Keratinocyte (primary cell): ENCODE data around the gene TARS1. TPM values are rescaled to one million over a fixed set of nuclear protein-coding genes. Genes with fewer than 3 reads are reported as not detected.
A peak's percentile ranks its signal among the peaks of the same experiment; 100 is the strongest.

Experiments used
- DNase-seq: peaks from one replicate; pipeline ENCODE4 v3.0.0-alpha.2; 2011; ENCODE audit warnings: low read depth, missing footprints, low spot score
- FAIRE-seq: peaks from 2 replicates; lab custom pipeline; 2011; peaks lifted over from hg19 to GRCh38; lab: Jason Lieb, UNC
- H2AFZ ChIP-seq: 2 replicates; pipeline ENCODE4 v1.6.0; 2012; ENCODE audit warnings: low read length, control low read depth, inconsistent platforms; ENCODE audit not compliant: control insufficient read depth
- H3K27ac ChIP-seq: 2 replicates; pipeline ENCODE4 v1.5.1; 2011; ENCODE audit warnings: low read length; ENCODE audit not compliant: control insufficient read depth, insufficient read depth
- H3K27me3 ChIP-seq: 3 replicates; pipeline ENCODE4 v1.6.0; 2011; ENCODE audit warnings: low read length; ENCODE audit not compliant: control insufficient read depth, insufficient read depth; ENCODE audit errors: extremely low read depth
- H3K36me3 ChIP-seq, 2 experiments: 2 replicates in 1 of 2; 3 replicates in 1 of 2; pipeline ENCODE4 v1.5.1; 2011; ENCODE audit warnings: low read length in 2 of 2, mild to moderate bottlenecking in 1 of 2; ENCODE audit not compliant: control insufficient read depth in 2 of 2, insufficient read depth in 2 of 2; ENCODE audit errors: extremely low read depth in 1 of 2
- H3K4me1 ChIP-seq: 3 replicates; pipeline ENCODE4 v1.5.1; 2011; ENCODE audit warnings: low read length; ENCODE audit not compliant: control insufficient read depth, insufficient read depth; ENCODE audit errors: extremely low read depth
- H3K4me2 ChIP-seq: 3 replicates; pipeline ENCODE4 v1.6.0; 2011; ENCODE audit warnings: low read depth, low read length; ENCODE audit not compliant: control insufficient read depth, insufficient read depth; ENCODE audit errors: extremely low read depth
- H3K4me3 ChIP-seq, 3 experiments: fragments of 200-600 bp in 1 of 3; sonication (generic) in 1 of 3; 2 replicates in 2 of 3; 3 replicates in 1 of 3; pipeline ENCODE4 v1.5.1; 2011 to 2016; ENCODE audit warnings: low read length in 3 of 3, mild to moderate bottlenecking in 3 of 3, control low read depth in 2 of 3, inconsistent platforms in 1 of 3, low read depth in 1 of 3, mixed read lengths in 1 of 3, mixed run types in 1 of 3, moderate library complexity in 1 of 3; ENCODE audit not compliant: control insufficient read depth in 2 of 3, insufficient read depth in 2 of 3; ENCODE audit errors: extremely low read depth in 1 of 3
- H3K79me2 ChIP-seq: 2 replicates; pipeline ENCODE4 v1.6.0; 2012; ENCODE audit warnings: low read length; ENCODE audit not compliant: control insufficient read depth, insufficient read depth
- H3K9ac ChIP-seq: 3 replicates; pipeline ENCODE4 v1.6.0; 2011; ENCODE audit warnings: low read length; ENCODE audit not compliant: control insufficient read depth, insufficient read depth; ENCODE audit errors: extremely low read depth
- H3K9me1 ChIP-seq: 3 replicates; pipeline ENCODE4 v1.6.0; 2011; ENCODE audit warnings: low read length; ENCODE audit not compliant: control insufficient read depth, insufficient read depth; ENCODE audit errors: extremely low read depth
- H3K9me3 ChIP-seq: 2 replicates; pipeline ENCODE4 v1.5.1; 2012; ENCODE audit warnings: low read depth, low read length; ENCODE audit not compliant: control insufficient read depth
- H4K20me1 ChIP-seq: 3 replicates; pipeline ENCODE4 v1.6.0; 2011; ENCODE audit warnings: low read length; ENCODE audit not compliant: control insufficient read depth, insufficient read depth; ENCODE audit errors: extremely low read depth
- EZH2 ChIP-seq: IDR thresholded peaks from one replicate; pipeline ENCODE4 v1.6.1; 2012; ENCODE audit warnings: inconsistent platforms, mild to moderate bottlenecking, low read length, moderate library complexity
- dilution Hi-C: fragments of 300-500 bp; cut with MboI; formaldehyde crosslinking; loops from one replicate; pipeline ENCODE4 v1.7.0; 2020; ENCODE audit warnings: low sequenced_read_pairs; ENCODE audit not compliant: extremely low pct_ligation_motif_present
- polyA plus RNA-seq, 5 experiments: library from polyadenylated mRNA; depleted of rRNA in 3 of 5; stranded (reverse) in 3 of 5; stranded (forward) in 1 of 5; unstranded in 1 of 5; fragments of >200 nt; gene quantifications; 1 replicate in 1 of 5; 2 replicates in 3 of 5; 3 replicates in 1 of 5; pipeline versions ENCODE4 v1.2.1 to v1.2.3, GENCODE V29; 2011 to 2012; ENCODE audit warnings: missing spikeins in 2 of 5, low read depth in 1 of 5, low replicate concordance in 1 of 5
- TF ChIP-seq, protein P1 (sequence below), 3 experiments: IDR thresholded peaks in 1 of 3; conservative IDR thresholded peaks in 1 of 3; optimal IDR thresholded peaks in 1 of 3; 2 replicates in 2 of 3; 3 replicates in 1 of 3; pipeline versions ENCODE3 to v1.5.1; 2011; ENCODE audit warnings: low read length in 3 of 3, mild to moderate bottlenecking in 3 of 3, moderate library complexity in 2 of 3, control low read depth in 1 of 3, inconsistent platforms in 1 of 3; ENCODE audit not compliant: insufficient read depth in 2 of 3; ENCODE audit errors: extremely low read depth in 1 of 3

TARS1 gene
- polyA plus RNA-seq, 1 donor (not counting 4 experiments of a cell fraction or from before 2014, with no cell fraction given), result 213 TPM

DNA sequence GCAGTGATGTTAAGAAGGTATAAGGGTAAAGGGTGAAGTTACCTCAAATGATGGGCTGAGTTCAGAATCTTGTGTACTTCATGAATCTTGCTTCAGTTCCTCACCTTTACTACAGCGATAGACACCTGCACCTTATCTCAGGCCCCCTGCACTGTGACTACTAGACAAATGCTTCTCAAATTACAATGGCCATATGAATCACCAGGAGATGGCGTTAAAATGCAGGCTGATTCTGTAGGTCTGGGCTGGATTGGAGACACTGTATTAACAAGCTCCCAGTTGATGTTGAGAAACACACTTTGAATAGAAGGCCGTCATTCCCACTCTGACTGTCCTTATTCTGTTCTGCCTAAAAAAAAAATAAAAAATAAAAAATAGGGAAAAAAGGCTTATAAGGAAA lies 29.8 kb downstream of the TARS1 start:
- Histone ChIP-seq H3K4me2 (no peak overlapping the region), H3K27me3 (no peaks in the 10 kb centered on the region), H3K4me3 (no peak overlapping the region), H3K9ac (no peak overlapping the region), H4K20me1 (no peaks in the 10 kb centered on the region), H3K9me1 (no peaks in the 10 kb centered on the region), H3K36me3 (peaks cover 23 to 25% of the 10 kb centered on the region in 2 experiments), H3K9me3 (no peaks in the 10 kb centered on the region), H3K27ac (no peak overlapping the region), H3K4me1 (no peaks in the 10 kb centered on the region), H3K79me2 (no peaks in the 10 kb centered on the region), H2AFZ (no peak overlapping the region)
- FAIRE-seq (no peak), DNase-seq (no peak)
- dilution Hi-C loops, result no loop called here
- no peak for TF ChIP-seq EZH2
- TF ChIP-seq, protein P1, sequence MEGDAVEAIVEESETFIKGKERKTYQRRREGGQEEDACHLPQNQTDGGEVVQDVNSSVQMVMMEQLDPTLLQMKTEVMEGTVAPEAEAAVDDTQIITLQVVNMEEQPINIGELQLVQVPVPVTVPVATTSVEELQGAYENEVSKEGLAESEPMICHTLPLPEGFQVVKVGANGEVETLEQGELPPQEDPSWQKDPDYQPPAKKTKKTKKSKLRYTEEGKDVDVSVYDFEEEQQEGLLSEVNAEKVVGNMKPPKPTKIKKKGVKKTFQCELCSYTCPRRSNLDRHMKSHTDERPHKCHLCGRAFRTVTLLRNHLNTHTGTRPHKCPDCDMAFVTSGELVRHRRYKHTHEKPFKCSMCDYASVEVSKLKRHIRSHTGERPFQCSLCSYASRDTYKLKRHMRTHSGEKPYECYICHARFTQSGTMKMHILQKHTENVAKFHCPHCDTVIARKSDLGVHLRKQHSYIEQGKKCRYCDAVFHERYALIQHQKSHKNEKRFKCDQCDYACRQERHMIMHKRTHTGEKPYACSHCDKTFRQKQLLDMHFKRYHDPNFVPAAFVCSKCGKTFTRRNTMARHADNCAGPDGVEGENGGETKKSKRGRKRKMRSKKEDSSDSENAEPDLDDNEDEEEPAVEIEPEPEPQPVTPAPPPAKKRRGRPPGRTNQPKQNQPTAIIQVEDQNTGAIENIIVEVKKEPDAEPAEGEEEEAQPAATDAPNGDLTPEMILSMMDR (optimal IDR thresholded peaks at IDR 0.05 in 1 of 3, IDR thresholded peaks at IDR 0.05 in 1 of 3, conservative IDR thresholded peaks at IDR 0.05 in 1 of 3; ENCODE audit: extremely low read depth in 1 of 3, insufficient read depth in 2 of 3, low read length in 3 of 3), result peak in 1 of 3 experiments; percentile 41

DNA sequence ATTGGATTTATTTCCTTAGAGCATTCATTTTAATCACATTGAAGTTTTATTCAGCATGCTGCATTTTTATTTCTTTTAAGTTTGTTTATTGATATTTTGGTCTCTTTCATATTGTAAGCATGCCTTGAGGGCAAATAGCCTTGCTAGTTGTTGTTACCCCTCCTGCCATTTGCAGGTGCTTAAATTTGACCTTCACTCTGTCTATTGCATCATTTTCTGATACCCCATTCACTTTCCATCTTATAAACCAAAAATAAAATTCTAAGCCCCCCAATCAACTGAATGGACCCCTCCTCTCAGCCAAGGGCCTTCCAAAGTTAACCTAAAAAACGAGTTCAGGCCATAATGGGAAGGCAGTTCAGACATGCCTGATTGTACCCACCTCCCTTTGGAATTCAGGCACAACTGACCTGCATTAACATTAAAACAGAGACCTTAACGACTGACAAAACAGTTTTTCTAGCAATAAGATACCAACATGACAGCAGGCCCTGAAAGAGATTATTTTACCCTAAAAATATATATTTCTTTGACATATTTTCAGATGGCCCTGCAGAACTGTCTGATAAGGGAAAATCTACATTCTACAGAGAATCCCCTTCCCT lies 32.1 kb downstream of the TARS1 start:
- dilution Hi-C loops, result no loop called here
- Histone ChIP-seq H3K9me1 (no peaks in the 10 kb centered on the region), H3K9me3 (no peaks in the 10 kb centered on the region), H3K36me3 (peaks cover 16 to 17% of the 10 kb centered on the region in 2 experiments), H3K27me3 (no peaks in the 10 kb centered on the region), H3K4me3 (no peak overlapping the region), H3K79me2 (no peaks in the 10 kb centered on the region), H3K4me1 (no peaks in the 10 kb centered on the region), H3K4me2 (no peak overlapping the region), H4K20me1 (no peaks in the 10 kb centered on the region), H2AFZ (no peak overlapping the region), H3K27ac (no peak overlapping the region), H3K9ac (no peak overlapping the region)
- TF ChIP-seq, protein P1 (optimal IDR thresholded peaks at IDR 0.05 in 1 of 3, IDR thresholded peaks at IDR 0.05 in 1 of 3, conservative IDR thresholded peaks at IDR 0.05 in 1 of 3; ENCODE audit: extremely low read depth in 1 of 3, insufficient read depth in 2 of 3, low read length in 3 of 3), result no peak
- no peak for TF ChIP-seq EZH2
- no peak for DNase-seq
- no peak for FAIRE-seq
